Peyer's patch (tissue), 4 donors: ENCODE data around the gene NCAPD3.

Experiments used
- POLR2A ChIP-seq, 2 donors: fragments of 450-650 bp; IDR thresholded peaks; one replicate each; pipeline ENCODE4 v1.5.1; 2017; ENCODE audit warnings: antibody characterized with exemption in 2 of 2, mild to moderate bottlenecking in 2 of 2, moderate library complexity in 2 of 2
- TF ChIP-seq, protein P1 (sequence below), 6 experiments: fragments of 450-650 bp in 4 of 6; fragments of 200-600 bp in 2 of 6; sonication (generic) in 1 of 6; IDR thresholded peaks; one replicate each; pipeline ENCODE4 v1.5.1; 2017 to 2019; ENCODE audit warnings: antibody characterized with exemption in 6 of 6, mild to moderate bottlenecking in 3 of 6, moderate library complexity in 1 of 6

DNA sequence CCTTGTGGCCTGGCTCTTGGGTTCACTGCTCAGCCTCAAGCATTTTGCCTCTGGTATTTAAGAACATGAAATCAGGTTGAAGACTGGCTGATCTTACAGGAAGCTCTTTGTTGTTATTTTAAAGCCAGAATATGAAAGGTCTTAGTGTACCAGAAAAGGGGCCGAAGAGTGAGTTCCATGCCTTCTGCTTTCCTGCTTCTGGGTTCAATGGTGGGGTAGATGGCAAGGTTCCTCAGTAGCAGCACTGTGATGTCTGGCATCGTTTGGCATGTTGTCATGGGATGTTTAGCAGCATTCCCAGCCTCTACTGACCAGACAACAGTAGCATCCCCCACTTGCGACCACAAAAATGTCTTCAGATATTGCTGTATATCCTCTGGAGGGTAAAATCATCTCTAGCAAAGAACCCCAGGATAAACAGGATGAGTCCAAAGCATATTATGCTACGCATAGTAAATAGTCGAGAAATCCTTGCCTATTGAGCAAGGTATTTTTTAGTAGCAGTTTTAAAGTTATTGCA, 3.1 kb upstream of the NCAPD3 start:
- TF ChIP-seq, protein P1, sequence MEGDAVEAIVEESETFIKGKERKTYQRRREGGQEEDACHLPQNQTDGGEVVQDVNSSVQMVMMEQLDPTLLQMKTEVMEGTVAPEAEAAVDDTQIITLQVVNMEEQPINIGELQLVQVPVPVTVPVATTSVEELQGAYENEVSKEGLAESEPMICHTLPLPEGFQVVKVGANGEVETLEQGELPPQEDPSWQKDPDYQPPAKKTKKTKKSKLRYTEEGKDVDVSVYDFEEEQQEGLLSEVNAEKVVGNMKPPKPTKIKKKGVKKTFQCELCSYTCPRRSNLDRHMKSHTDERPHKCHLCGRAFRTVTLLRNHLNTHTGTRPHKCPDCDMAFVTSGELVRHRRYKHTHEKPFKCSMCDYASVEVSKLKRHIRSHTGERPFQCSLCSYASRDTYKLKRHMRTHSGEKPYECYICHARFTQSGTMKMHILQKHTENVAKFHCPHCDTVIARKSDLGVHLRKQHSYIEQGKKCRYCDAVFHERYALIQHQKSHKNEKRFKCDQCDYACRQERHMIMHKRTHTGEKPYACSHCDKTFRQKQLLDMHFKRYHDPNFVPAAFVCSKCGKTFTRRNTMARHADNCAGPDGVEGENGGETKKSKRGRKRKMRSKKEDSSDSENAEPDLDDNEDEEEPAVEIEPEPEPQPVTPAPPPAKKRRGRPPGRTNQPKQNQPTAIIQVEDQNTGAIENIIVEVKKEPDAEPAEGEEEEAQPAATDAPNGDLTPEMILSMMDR (IDR thresholded peaks at IDR 0.05) = no peak
- TF ChIP-seq POLR2A (IDR thresholded peaks at IDR 0.05) = no peak
